ENCODE data around the gene SLC15A3. TPM values are rescaled to one million over a fixed set of nuclear protein-coding genes. Genes with fewer than 3 reads are reported as not detected.
A peak's percentile ranks its signal among the peaks of the same experiment; 100 is the strongest.

The SLC15A3 gene
- total and polyA plus RNA-seq, 2 donors (not counting 1 experiment from before 2014, with no cell fraction given), result 10.5 to 29.9 TPM

DNA sequence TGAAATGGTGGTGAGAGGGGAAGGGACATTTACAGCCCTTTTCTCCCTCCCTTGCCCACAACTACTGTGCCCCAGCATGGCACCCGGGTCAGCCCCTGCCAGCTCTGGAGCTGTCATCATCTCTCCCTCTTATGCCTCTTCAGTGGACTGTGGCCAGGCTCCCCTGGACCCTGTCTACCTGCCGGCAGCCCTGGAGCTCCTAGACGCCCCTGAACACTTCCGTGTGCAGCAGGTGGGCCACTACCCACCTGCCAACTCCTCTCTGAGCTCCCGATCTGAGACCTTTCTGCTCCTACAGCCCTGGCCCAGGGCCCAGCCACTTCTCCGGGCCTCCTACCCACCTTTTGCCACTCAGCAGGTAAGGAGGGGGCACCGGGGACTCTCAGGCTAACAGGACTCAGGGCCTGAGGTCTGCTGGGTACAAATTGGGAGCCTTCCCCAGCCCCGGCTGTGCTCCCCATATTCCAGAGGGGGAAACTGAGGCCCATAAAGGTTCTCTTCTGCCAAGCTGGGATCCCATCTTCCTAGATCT lies 24.8 kb downstream of the SLC15A3 start:
- H3K4me3 ChIP-seq (replicated peaks in 1 of 4; ENCODE audit: control extremely low read depth in 1 of 4, insufficient read depth in 1 of 4, low read depth in 3 of 4, low read length in 4 of 4), result no peak overlapping the region
- peaks cover 7% of the 10 kb centered on the region for H3K4me1 ChIP-seq (ENCODE audit: control insufficient read depth, extremely low read depth, insufficient read depth, low read length)
- TF ChIP-seq, protein P1, sequence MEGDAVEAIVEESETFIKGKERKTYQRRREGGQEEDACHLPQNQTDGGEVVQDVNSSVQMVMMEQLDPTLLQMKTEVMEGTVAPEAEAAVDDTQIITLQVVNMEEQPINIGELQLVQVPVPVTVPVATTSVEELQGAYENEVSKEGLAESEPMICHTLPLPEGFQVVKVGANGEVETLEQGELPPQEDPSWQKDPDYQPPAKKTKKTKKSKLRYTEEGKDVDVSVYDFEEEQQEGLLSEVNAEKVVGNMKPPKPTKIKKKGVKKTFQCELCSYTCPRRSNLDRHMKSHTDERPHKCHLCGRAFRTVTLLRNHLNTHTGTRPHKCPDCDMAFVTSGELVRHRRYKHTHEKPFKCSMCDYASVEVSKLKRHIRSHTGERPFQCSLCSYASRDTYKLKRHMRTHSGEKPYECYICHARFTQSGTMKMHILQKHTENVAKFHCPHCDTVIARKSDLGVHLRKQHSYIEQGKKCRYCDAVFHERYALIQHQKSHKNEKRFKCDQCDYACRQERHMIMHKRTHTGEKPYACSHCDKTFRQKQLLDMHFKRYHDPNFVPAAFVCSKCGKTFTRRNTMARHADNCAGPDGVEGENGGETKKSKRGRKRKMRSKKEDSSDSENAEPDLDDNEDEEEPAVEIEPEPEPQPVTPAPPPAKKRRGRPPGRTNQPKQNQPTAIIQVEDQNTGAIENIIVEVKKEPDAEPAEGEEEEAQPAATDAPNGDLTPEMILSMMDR (conservative IDR thresholded peaks at IDR 0.05 in 1 of 2, IDR thresholded peaks at IDR 0.05 in 1 of 2; ENCODE audit: low read depth in 1 of 2, low read length in 2 of 2), result no peak
- no peak for TF ChIP-seq EZH2 (IDR thresholded peaks at IDR 0.05; ENCODE audit: low read length, missing control alignments)
- H3K9me3 ChIP-seq (ENCODE audit: control insufficient read depth, insufficient read depth, low read depth, low read length), result no peaks in the 10 kb centered on the region
- no peak overlapping the region for H3K9ac ChIP-seq (ENCODE audit: insufficient read depth, low read length)
- no peaks in the 10 kb centered on the region for H3K27me3 ChIP-seq (ENCODE audit: control insufficient read depth, insufficient read depth, low read length)
- no peaks in the 10 kb centered on the region for H4K20me1 ChIP-seq (ENCODE audit: control insufficient read depth, extremely low read depth, insufficient read depth, low read length)
- H3K4me2 ChIP-seq (ENCODE audit: extremely low read depth, insufficient read depth, low read length), result no peak overlapping the region
- no peaks in the 10 kb centered on the region for H3K79me2 ChIP-seq (ENCODE audit: control insufficient read depth, insufficient read depth, low read length)
- H3K27ac ChIP-seq (ENCODE audit: insufficient read depth, low read length), result no peak overlapping the region
- peaks cover 3% of the 10 kb centered on the region for H3K36me3 ChIP-seq (ENCODE audit: control insufficient read depth, insufficient read depth, low read length)
- H2AFZ ChIP-seq (ENCODE audit: low read length), result no peak overlapping the region
- DNase-seq (ENCODE audit: low read depth in 2 of 2), result no peak

DNA sequence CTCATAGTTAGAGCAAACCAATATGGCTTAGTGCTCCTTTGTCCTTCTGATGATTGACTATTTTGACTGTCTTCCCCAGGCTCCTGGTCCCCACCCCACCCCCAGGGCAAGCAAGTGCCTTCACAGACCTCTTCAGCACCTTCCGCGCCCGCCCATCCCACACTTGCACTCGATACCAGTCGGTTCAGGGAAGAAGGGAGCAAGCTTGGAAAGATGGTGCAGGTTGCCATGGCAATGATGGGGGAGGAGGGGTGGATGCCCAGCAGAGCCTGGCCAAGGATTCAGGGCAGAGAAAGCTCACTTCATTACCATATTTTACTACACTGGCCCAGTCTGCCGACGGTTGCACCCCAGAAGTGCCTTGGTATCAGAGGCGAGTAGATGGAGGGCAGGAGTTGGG lies 25.5 kb downstream of the SLC15A3 start:
- H2AFZ ChIP-seq (ENCODE audit: low read length), result no peak overlapping the region
- no peaks in the 10 kb centered on the region for H3K9me3 ChIP-seq (ENCODE audit: control insufficient read depth, insufficient read depth, low read depth, low read length)
- peaks cover 7% of the 10 kb centered on the region for H3K4me1 ChIP-seq (ENCODE audit: control insufficient read depth, extremely low read depth, insufficient read depth, low read length)
- no peak for DNase-seq (ENCODE audit: low read depth in 2 of 2)
- TF ChIP-seq EZH2 (IDR thresholded peaks at IDR 0.05; ENCODE audit: low read length, missing control alignments), result no peak
- TF ChIP-seq, protein P1 (conservative IDR thresholded peaks at IDR 0.05 in 1 of 2, IDR thresholded peaks at IDR 0.05 in 1 of 2; ENCODE audit: low read depth in 1 of 2, low read length in 2 of 2), result no peak
- H3K4me2 ChIP-seq (ENCODE audit: extremely low read depth, insufficient read depth, low read length), result no peak overlapping the region
- no peaks in the 10 kb centered on the region for H3K27me3 ChIP-seq (ENCODE audit: control insufficient read depth, insufficient read depth, low read length)
- no peak overlapping the region for H3K9ac ChIP-seq (ENCODE audit: insufficient read depth, low read length)
- no peak overlapping the region for H3K4me3 ChIP-seq (replicated peaks in 1 of 4; ENCODE audit: control extremely low read depth in 1 of 4, insufficient read depth in 1 of 4, low read depth in 3 of 4, low read length in 4 of 4)
- H3K36me3 ChIP-seq (ENCODE audit: control insufficient read depth, insufficient read depth, low read length), result peaks cover 5% of the 10 kb centered on the region
- no peaks in the 10 kb centered on the region for H3K79me2 ChIP-seq (ENCODE audit: control insufficient read depth, insufficient read depth, low read length)
- no peak overlapping the region for H3K27ac ChIP-seq (ENCODE audit: insufficient read depth, low read length)
- no peaks in the 10 kb centered on the region for H4K20me1 ChIP-seq (ENCODE audit: control insufficient read depth, extremely low read depth, insufficient read depth, low read length)

DNA sequence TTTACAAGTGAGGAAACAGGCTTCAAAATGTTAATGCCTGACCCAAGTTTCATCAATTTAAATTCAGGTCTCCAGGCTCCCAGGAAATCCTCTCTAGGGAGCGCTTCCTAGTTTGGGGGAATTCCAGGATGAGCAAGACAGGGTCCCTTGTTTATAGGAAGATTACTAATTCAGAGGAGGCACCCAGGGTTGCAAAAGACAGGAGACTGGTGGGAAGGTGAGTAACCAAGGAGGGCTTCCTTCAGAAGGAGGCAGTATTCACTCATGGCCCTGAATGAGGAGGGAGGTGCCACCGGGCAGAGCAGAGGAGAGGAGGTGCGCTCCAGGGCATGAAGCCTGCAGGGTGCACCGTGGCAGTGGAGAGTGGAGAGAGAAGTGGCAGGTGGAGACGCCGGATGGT lies 26.1 kb downstream of the SLC15A3 start:
- peak in 1 of 2 donors; percentile 37 for DNase-seq (ENCODE audit: low read depth in 2 of 2)
- Histone ChIP-seq H3K4me1 (ENCODE audit: control insufficient read depth, extremely low read depth, insufficient read depth, low read length) (peaks cover 7% of the 10 kb centered on the region), H3K27me3 (ENCODE audit: control insufficient read depth, insufficient read depth, low read length) (no peaks in the 10 kb centered on the region), H3K4me3 (replicated peaks in 1 of 4; ENCODE audit: control extremely low read depth in 1 of 4, insufficient read depth in 1 of 4, low read depth in 3 of 4, low read length in 4 of 4) (no peak overlapping the region), H3K9ac (ENCODE audit: insufficient read depth, low read length) (no peak overlapping the region), H3K4me2 (ENCODE audit: extremely low read depth, insufficient read depth, low read length) (no peak overlapping the region), H4K20me1 (ENCODE audit: control insufficient read depth, extremely low read depth, insufficient read depth, low read length) (no peaks in the 10 kb centered on the region), H2AFZ (ENCODE audit: low read length) (no peak overlapping the region), H3K36me3 (ENCODE audit: control insufficient read depth, insufficient read depth, low read length) (peaks cover 8% of the 10 kb centered on the region), H3K79me2 (ENCODE audit: control insufficient read depth, insufficient read depth, low read length) (no peaks in the 10 kb centered on the region), H3K27ac (ENCODE audit: insufficient read depth, low read length) (no peak overlapping the region), H3K9me3 (ENCODE audit: control insufficient read depth, insufficient read depth, low read depth, low read length) (no peaks in the 10 kb centered on the region)
- TF ChIP-seq, protein P1 (conservative IDR thresholded peaks at IDR 0.05 in 1 of 2, IDR thresholded peaks at IDR 0.05 in 1 of 2; ENCODE audit: low read depth in 1 of 2, low read length in 2 of 2), result no peak
- no peak for TF ChIP-seq EZH2 (IDR thresholded peaks at IDR 0.05; ENCODE audit: low read length, missing control alignments)
